HUES48 (cell line): ENCODE measurements around the gene SCYL3.
"Not testable (repeated sequence)": the region's sequence is repeated elsewhere in the genome, so short reads cannot be mapped to it uniquely, and the experiment has no call there.

Experiments
- H3K27ac ChIP-seq: one replicate; pipeline ENCODE4 v1.7.0; 2013; ENCODE audit warnings: low read depth, low read length, inconsistent platforms
- H3K27me3 ChIP-seq: 2 replicates; pipeline ENCODE4 v1.6.1; 2013; ENCODE audit warnings: mild to moderate bottlenecking, low read length; ENCODE audit not compliant: control insufficient read depth, insufficient read depth
- H3K36me3 ChIP-seq: 2 replicates; pipeline ENCODE4 v1.6.1; 2013; ENCODE audit warnings: low read length; ENCODE audit not compliant: control insufficient read depth, insufficient read depth
- H3K4me1 ChIP-seq: 2 replicates; pipeline ENCODE4 v1.6.1; 2013; ENCODE audit warnings: mild to moderate bottlenecking, low read length; ENCODE audit not compliant: control insufficient read depth, insufficient read depth
- H3K4me3 ChIP-seq: 2 replicates; pipeline ENCODE4 v1.5.1; 2013; ENCODE audit warnings: mild to moderate bottlenecking, low read depth, low read length
- H3K9ac ChIP-seq: 2 replicates; pipeline ENCODE4 v1.6.1; 2013; ENCODE audit warnings: mild to moderate bottlenecking, low read depth, low read length, moderate library complexity
- H3K9me3 ChIP-seq: 2 replicates; pipeline ENCODE4 v1.6.1; 2013; ENCODE audit warnings: low read length; ENCODE audit not compliant: control insufficient read depth, insufficient read depth

The SCYL3 gene

GRCh38 chr1:169812131-169812530, 81.6 kb downstream of the SCYL3 start:
- peaks cover 68% of the 10 kb centered on the region for H3K36me3 ChIP-seq
- no peaks in the 10 kb centered on the region for H3K4me1 ChIP-seq
- H3K9ac ChIP-seq, result no peak overlapping the region
- no peaks in the 10 kb centered on the region for H3K9me3 ChIP-seq
- H3K27ac ChIP-seq, result no peak overlapping the region
- no peaks in the 10 kb centered on the region for H3K27me3 ChIP-seq
- H3K4me3 ChIP-seq, result no peak overlapping the region

GRCh38 chr1:169811418-169812035, 82.2 kb downstream of the SCYL3 start:
- H3K4me3 ChIP-seq, H3K4me1 ChIP-seq, H3K9ac ChIP-seq, H3K27me3 ChIP-seq, H3K9me3 ChIP-seq, H3K27ac ChIP-seq: not testable (repeated sequence)
- peaks cover 68% of the 10 kb centered on the region for H3K36me3 ChIP-seq

GRCh38 chr1:169809370-169810095, 84.2 kb downstream of the SCYL3 start:
- H3K4me3 ChIP-seq, result no peak overlapping the region
- H3K27me3 ChIP-seq, result no peaks in the 10 kb centered on the region
- H3K9me3 ChIP-seq, result no peaks in the 10 kb centered on the region
- H3K9ac ChIP-seq, result no peak overlapping the region
- H3K27ac ChIP-seq, result no peak overlapping the region
- no peaks in the 10 kb centered on the region for H3K4me1 ChIP-seq
- peaks cover 75% of the 10 kb centered on the region for H3K36me3 ChIP-seq

- H3K4me3 ChIP-seq, result no peak overlapping the region
- H3K9ac ChIP-seq, result no peak overlapping the region
- no peaks in the 10 kb centered on the region for H3K27me3 ChIP-seq
- H3K27ac ChIP-seq, result no peak overlapping the region
- no peaks in the 10 kb centered on the region for H3K9me3 ChIP-seq
- H3K36me3 ChIP-seq, result peaks cover 71% of the 10 kb centered on the region
- H3K4me1 ChIP-seq, result no peaks in the 10 kb centered on the region
Observed at GRCh38 chr1:169804941-169805340, 88.8 kb downstream of the SCYL3 start.

- Histone ChIP-seq H3K9me3 (no peaks in the 10 kb centered on the region), H3K4me3 (no peak overlapping the region), H3K36me3 (peaks cover 77% of the 10 kb centered on the region), H3K27ac (no peak overlapping the region), H3K27me3 (no peaks in the 10 kb centered on the region), H3K4me1 (no peaks in the 10 kb centered on the region), H3K9ac (no peak overlapping the region)
Observed at GRCh38 chr1:169802888-169803287, 90.8 kb downstream of the SCYL3 start.
